Measurements from ENCODE around the gene VPS37D.

The VPS37D gene

DNA sequence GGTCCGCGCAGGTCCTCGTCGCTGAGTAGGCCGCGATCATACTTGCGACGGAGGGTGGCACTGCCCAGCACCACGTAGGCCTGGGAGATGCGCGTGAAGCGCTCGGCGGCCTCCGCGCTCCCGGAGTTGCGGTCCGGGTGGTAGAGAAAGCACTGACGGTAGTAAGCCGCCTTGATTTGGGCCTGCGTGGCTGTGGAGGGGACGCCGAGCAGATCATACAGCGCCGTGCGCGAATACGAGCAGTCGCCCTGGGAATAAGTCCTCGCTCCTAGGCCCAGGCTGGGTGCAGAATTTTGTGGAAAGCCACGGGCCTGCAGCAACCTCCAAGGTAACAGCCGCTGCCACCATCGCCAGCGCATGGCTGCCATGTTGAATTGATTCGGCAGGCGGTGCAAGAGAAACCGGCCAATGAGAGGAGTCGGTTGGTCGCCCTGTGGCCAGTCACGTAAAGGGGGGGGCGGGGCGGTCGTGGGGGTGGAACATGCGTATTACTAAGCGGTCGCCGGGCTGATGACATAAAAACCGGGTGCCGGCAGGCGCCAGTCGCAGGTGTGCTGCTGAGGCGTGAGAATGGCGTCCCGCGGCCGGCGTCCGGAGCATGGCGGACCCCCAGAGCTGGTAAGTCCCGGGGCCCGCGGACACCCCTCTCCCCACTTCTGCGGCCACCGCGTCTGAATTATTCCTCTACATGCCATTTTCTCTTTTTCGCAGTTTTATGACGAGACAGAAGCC lies 15.6 kb downstream of the VPS37D start, which contains the start of the genes BUD23 and DNAJC30:
TSS of gene BUD23 (plus strand) at position 542 of the 732 bp plus-strand sequence. CDS start at position 571, 29 bp downstream.
TSS of gene DNAJC30 (minus strand) at position 398 of the 732 bp plus-strand sequence. CDS start at position 368, 30 bp downstream.
- DNase-seq (ENCODE audit: low read depth) = peak; percentile 98

DNA sequence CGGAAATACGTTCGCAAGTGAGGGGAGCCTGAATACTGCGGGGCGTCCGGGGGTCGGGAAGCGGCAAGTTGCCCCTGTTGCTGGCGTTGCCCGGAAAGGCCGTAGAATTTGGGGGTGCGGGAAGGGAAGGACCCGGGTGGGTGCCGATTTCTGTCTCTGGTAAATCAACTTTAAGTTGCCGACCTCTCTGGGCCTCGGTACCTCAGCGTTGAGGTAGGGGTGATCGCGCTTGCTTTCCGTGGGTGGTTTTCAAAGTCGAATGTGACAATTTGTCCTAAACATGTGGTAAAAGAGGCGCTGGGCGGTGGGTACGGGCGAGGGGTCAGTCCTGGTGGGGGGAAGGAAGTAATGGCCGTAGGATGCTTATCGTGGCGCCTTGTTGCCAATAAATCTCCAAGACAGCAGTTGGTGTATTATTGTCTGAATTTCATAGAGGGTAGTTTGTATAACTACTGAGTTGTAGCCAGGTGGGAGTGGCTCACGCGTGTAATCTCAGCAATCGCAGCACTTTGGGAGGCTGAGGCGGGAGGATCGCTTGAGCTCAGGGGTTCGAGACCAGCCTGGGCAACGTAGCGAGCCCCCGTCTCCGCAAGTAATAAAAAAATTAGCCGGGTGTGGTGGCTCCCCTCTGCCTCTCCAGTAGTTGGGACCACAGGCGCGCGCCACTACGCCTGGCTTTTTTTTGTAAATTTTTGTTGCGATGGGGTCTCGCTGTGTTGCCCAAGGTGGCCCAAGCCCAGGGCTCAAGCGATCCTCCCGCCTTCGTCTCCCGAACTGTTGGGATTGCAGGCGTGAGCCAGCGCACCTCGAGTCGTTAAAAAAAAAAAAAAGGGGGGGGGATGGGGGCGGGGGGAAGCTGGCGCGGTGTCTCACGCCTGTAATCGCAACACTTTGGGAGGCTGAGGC lies 16.4 kb downstream of the VPS37D start:
- no peaks in the 10 kb centered on the region for H3K27me3 ChIP-seq (replicated peaks; ENCODE audit: control insufficient read depth, insufficient read depth, low read length)
- peak overlapping the region; percentile 95 for H3K9ac ChIP-seq (ENCODE audit: low read length)
- DNase-seq (ENCODE audit: low read depth) = peak; percentile 22
- no peaks in the 10 kb centered on the region for H3K9me3 ChIP-seq (ENCODE audit: control insufficient read depth, low read length)
- H3K4me1 ChIP-seq (ENCODE audit: control insufficient read depth, insufficient read depth, low read length) = peaks cover 21% of the 10 kb centered on the region
- peak overlapping the region; percentile 97 for H3K4me3 ChIP-seq (ENCODE audit: low read length)
- peaks cover 20% of the 10 kb centered on the region for H3K36me3 ChIP-seq (ENCODE audit: control insufficient read depth, insufficient read depth, low read length, severe bottlenecking)

More for the DNA sequence above, 15.6 kb downstream of the VPS37D start, which contains the start of the genes BUD23 and DNAJC30:
- Histone ChIP-seq H3K9ac (ENCODE audit: low read length) (peak within 1 kb of the TSS; percentile 95), H3K9me3 (ENCODE audit: control insufficient read depth, low read length) (no peaks in the 10 kb centered on the region), H3K4me3 (ENCODE audit: low read length) (peak within 1 kb of the TSS; percentile 97), H3K27me3 (replicated peaks; ENCODE audit: control insufficient read depth, insufficient read depth, low read length) (no peaks in the 10 kb centered on the region), H3K4me1 (ENCODE audit: control insufficient read depth, insufficient read depth, low read length) (peaks cover 21% of the 10 kb centered on the region), H3K36me3 (ENCODE audit: control insufficient read depth, insufficient read depth, low read length, severe bottlenecking) (peaks cover 14% of the 10 kb centered on the region)

DNA sequence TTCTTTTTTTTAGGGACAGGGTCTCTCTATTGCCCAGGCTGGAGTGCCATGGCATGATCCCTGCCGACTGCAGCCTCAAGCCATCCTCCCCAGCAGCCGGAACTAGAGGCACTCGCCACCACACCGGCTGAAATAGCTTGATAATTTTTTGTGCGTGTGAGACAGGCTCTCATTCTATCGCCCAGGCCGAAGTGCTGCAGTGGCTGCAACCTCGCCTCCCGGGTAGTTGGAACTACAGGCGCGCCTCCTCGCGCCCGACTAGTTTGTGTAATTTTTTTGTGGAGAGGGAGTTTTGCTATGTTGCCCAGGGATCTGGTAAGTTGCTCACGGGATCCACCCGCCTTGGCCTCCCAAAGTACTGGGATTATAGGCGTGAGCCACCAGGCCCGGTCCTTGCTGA lies 17.7 kb downstream of the VPS37D start:
- no peaks in the 10 kb centered on the region for H3K9me3 ChIP-seq (ENCODE audit: control insufficient read depth, low read length)
- H3K27me3 ChIP-seq (replicated peaks; ENCODE audit: control insufficient read depth, insufficient read depth, low read length) = no peaks in the 10 kb centered on the region
- DNase-seq (ENCODE audit: low read depth) = no peak
- peaks cover 21% of the 10 kb centered on the region for H3K4me1 ChIP-seq (ENCODE audit: control insufficient read depth, insufficient read depth, low read length)
- peaks cover 29% of the 10 kb centered on the region for H3K36me3 ChIP-seq (ENCODE audit: control insufficient read depth, insufficient read depth, low read length, severe bottlenecking)
- H3K4me3 ChIP-seq (ENCODE audit: low read length) = no peak overlapping the region
- no peak overlapping the region for H3K9ac ChIP-seq (ENCODE audit: low read length)

DNA sequence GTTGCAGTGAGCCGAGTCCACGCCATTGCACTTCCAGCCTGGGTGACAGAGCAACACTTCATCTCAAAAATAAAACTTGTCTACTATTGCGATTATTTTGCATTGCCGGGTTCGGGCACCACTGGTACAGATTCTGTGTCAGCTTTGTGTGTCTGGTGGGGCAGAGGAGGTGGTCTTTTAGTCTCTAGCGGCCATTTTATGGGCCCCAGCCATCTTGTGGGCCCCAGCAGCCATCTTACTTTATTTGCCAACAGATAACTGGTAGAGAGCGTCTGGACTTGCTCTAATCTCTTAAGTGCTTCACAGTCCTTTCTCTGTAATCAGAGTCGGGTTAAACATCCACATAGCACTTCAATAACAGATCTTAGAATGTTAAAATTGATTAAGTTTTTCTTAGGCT lies 20.7 kb downstream of the VPS37D start:
- no peaks in the 10 kb centered on the region for H3K27me3 ChIP-seq (replicated peaks; ENCODE audit: control insufficient read depth, insufficient read depth, low read length)
- no peak for DNase-seq (ENCODE audit: low read depth)
- H3K9ac ChIP-seq (ENCODE audit: low read length) = no peak overlapping the region
- no peaks in the 10 kb centered on the region for H3K9me3 ChIP-seq (ENCODE audit: control insufficient read depth, low read length)
- H3K36me3 ChIP-seq (ENCODE audit: control insufficient read depth, insufficient read depth, low read length, severe bottlenecking) = peaks cover 58% of the 10 kb centered on the region
- H3K4me3 ChIP-seq (ENCODE audit: low read length) = no peak overlapping the region
- no peaks in the 10 kb centered on the region for H3K4me1 ChIP-seq (ENCODE audit: control insufficient read depth, insufficient read depth, low read length)

DNA sequence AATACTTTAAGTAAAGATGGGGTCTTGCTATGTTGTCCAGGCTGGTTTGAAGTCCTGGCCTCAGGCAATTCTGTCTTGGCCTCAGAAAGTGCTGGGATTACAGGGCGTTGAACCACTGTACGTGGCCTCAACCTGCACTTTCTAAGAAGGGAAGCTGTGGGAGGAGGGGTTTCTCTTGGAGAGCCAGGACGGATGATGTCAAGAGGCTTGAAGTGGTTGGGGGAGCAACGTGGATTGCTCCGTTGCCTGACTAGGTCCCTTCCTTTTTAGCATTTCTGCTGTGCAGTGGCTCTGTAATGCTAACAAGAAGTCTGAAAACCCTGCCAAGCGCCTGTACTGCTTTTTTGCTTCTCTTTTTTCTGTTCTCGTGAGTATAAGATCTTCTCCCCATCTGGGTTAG lies 23.0 kb downstream of the VPS37D start:
- Histone ChIP-seq H3K9ac (ENCODE audit: low read length) (no peak overlapping the region), H3K4me1 (ENCODE audit: control insufficient read depth, insufficient read depth, low read length) (no peaks in the 10 kb centered on the region), H3K9me3 (ENCODE audit: control insufficient read depth, low read length) (no peaks in the 10 kb centered on the region), H3K4me3 (ENCODE audit: low read length) (no peak overlapping the region), H3K27me3 (replicated peaks; ENCODE audit: control insufficient read depth, insufficient read depth, low read length) (no peaks in the 10 kb centered on the region), H3K36me3 (ENCODE audit: control insufficient read depth, insufficient read depth, low read length, severe bottlenecking) (peaks cover 76% of the 10 kb centered on the region)
- DNase-seq (ENCODE audit: low read depth) = no peak

DNA sequence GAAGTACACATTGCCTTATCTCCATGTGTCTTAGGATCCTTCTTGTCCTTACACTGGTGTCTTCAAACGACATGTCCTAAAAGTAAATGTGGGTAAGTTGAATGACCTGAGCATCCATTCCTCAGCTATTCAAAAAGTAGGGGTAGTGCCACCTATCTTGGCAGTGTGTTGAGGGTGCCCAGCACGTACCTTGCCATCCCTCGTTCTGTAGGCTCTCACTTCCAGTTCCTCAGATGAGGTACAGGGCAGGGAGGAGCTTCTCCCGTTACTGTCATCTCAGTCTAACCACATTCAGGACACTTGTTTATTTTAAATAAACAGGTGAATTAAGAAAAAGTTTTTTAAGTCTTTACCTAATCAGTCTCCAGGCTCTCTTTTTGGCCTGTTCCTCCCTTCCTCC lies 28.7 kb downstream of the VPS37D start:
- H3K9me3 ChIP-seq (ENCODE audit: control insufficient read depth, low read length) = no peaks in the 10 kb centered on the region
- no peak overlapping the region for H3K4me3 ChIP-seq (ENCODE audit: low read length)
- H3K27me3 ChIP-seq (replicated peaks; ENCODE audit: control insufficient read depth, insufficient read depth, low read length) = no peaks in the 10 kb centered on the region
- DNase-seq (ENCODE audit: low read depth) = no peak
- peaks cover 87% of the 10 kb centered on the region for H3K36me3 ChIP-seq (ENCODE audit: control insufficient read depth, insufficient read depth, low read length, severe bottlenecking)
- H3K4me1 ChIP-seq (ENCODE audit: control insufficient read depth, insufficient read depth, low read length) = no peaks in the 10 kb centered on the region
- H3K9ac ChIP-seq (ENCODE audit: low read length) = no peak overlapping the region

DNA sequence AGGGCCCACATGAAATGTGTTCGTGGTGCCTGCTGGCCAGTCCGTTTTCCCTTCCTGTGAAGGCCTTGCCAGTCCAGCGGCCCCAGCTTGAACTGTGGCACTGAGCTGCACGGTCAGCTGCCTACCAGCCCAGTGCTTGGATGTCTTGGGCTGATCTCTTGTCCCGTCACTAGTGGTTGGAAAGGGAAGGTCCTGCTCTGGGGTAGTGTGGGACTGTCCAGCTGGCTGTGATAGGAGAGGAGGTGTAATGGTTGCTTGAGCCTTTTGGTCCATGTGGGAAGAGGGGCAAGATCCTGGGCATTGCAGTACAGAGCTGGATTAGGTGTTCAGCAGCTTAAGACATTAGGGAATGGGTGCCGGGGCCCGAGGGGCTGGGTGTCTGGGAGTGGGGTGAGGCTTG lies 30.8 kb downstream of the VPS37D start:
- H3K9ac ChIP-seq (ENCODE audit: low read length) = no peak overlapping the region
- H3K36me3 ChIP-seq (ENCODE audit: control insufficient read depth, insufficient read depth, low read length, severe bottlenecking) = peaks cover 80% of the 10 kb centered on the region
- no peaks in the 10 kb centered on the region for H3K9me3 ChIP-seq (ENCODE audit: control insufficient read depth, low read length)
- H3K4me1 ChIP-seq (ENCODE audit: control insufficient read depth, insufficient read depth, low read length) = no peaks in the 10 kb centered on the region
- no peak for DNase-seq (ENCODE audit: low read depth)
- no peak overlapping the region for H3K4me3 ChIP-seq (ENCODE audit: low read length)
- no peaks in the 10 kb centered on the region for H3K27me3 ChIP-seq (replicated peaks; ENCODE audit: control insufficient read depth, insufficient read depth, low read length)

DNA sequence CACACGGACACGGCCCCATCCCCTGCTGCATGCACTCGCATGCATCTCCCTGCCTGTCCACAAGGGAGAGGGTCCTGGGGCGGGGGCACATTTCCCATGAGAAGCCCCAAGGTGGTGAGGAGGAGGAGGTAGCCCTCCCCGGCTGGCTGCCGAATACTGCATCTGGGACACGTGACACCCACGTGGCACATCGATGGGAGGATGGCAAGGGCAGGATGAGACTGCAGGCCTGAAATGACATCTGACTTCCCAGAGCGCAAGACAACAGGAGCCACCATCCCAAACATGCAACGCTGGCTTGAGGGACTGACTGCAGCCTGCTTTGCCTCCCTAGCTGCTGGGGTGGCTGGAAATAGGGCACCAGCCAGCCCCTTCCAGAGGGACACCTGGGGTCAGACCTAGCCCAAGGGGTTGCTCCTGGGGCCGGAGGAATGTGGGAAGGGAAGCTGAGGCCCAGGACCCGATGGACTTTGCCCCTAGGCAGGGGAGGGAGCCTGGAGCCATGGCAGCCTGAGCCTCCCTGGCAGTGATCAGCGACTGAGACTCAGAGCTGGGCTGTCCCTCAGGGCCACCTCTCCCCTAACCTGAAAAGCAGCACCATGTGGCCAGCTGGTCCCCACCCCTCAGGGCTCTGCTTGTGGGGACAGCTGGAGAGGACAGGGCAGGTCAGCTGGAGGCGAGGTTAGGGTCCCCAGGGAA lies 31.9 kb downstream of the VPS37D start:
- DNase-seq (ENCODE audit: low read depth) = no peak
- H3K27me3 ChIP-seq (replicated peaks; ENCODE audit: control insufficient read depth, insufficient read depth, low read length) = no peaks in the 10 kb centered on the region
- H3K9ac ChIP-seq (ENCODE audit: low read length) = no peak overlapping the region
- H3K36me3 ChIP-seq (ENCODE audit: control insufficient read depth, insufficient read depth, low read length, severe bottlenecking) = peaks cover 71% of the 10 kb centered on the region
- no peaks in the 10 kb centered on the region for H3K9me3 ChIP-seq (ENCODE audit: control insufficient read depth, low read length)
- H3K4me3 ChIP-seq (ENCODE audit: low read length) = no peak overlapping the region
- no peaks in the 10 kb centered on the region for H3K4me1 ChIP-seq (ENCODE audit: control insufficient read depth, insufficient read depth, low read length)

DNA sequence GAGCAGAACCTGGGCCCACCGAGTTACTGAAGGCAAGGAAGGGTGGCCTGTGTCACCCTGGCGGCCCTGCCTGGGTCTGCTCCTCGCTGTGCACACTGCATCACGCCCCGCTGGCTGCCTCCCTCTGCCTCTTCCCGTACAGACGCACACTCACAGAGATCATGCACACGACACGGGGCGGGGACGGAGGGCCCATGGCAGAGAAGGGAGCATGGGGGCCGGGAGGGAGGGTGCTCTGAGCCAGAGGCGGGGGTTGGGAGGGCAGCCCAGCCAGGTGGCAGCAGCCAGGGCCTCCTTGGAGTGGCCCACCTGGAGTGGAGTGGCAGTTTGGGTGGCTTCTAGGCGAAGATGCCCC lies 32.4 kb downstream of the VPS37D start:
- no peak for DNase-seq (ENCODE audit: low read depth)
- H3K9ac ChIP-seq (ENCODE audit: low read length) = no peak overlapping the region
- peaks cover 67% of the 10 kb centered on the region for H3K36me3 ChIP-seq (ENCODE audit: control insufficient read depth, insufficient read depth, low read length, severe bottlenecking)
- no peak overlapping the region for H3K4me3 ChIP-seq (ENCODE audit: low read length)
- no peaks in the 10 kb centered on the region for H3K9me3 ChIP-seq (ENCODE audit: control insufficient read depth, low read length)
- peaks cover 2% of the 10 kb centered on the region for H3K4me1 ChIP-seq (ENCODE audit: control insufficient read depth, insufficient read depth, low read length)
- H3K27me3 ChIP-seq (replicated peaks; ENCODE audit: control insufficient read depth, insufficient read depth, low read length) = no peaks in the 10 kb centered on the region

DNA sequence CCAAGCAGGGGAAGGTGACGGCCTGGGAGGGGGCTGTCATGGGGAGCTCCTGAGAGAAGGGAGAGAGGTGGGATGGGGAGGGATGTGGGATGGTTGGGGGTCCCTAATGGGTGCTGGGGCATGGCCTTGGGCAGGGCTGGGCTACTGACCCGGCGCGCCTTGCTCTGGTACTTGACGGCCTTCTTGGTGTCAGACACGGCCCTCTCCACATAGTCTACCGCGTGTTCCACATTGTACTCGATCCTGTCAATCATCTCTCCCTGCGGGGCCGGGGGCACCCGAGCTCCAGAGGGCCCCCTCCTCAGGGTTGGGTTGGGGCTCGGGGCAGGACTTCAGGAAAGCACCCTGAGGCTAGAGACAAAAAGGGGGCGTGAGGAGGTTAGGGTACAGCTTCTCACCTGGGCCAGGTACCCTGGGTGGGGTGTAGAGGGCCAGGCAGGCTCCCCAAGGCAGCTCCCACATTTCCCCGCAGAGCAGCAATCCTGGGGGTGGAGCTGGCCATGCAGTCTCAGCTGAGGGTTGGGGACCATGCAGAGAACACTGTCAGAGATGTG lies 33.0 kb downstream of the VPS37D start:
- Histone ChIP-seq H3K27me3 (replicated peaks; ENCODE audit: control insufficient read depth, insufficient read depth, low read length) (no peaks in the 10 kb centered on the region), H3K4me3 (ENCODE audit: low read length) (no peak overlapping the region), H3K9ac (ENCODE audit: low read length) (no peak overlapping the region), H3K36me3 (ENCODE audit: control insufficient read depth, insufficient read depth, low read length, severe bottlenecking) (peaks cover 64% of the 10 kb centered on the region), H3K4me1 (ENCODE audit: control insufficient read depth, insufficient read depth, low read length) (peaks cover 6% of the 10 kb centered on the region), H3K9me3 (ENCODE audit: control insufficient read depth, low read length) (no peaks in the 10 kb centered on the region)
- no peak for DNase-seq (ENCODE audit: low read depth)

Measured in adipocyte (in vitro differentiated cells).